Measurements from ENCODE around the gene ING4. TPM values are rescaled to one million over a fixed set of nuclear protein-coding genes. Genes with fewer than 3 reads are reported as not detected.

The ING4 gene
- total RNA-seq, 1 experiment from 2014 or later: 20.1 TPM

GRCh38 chr12:6652391-6652790 lies 10.5 kb downstream of the ING4 start:
- Histone ChIP-seq H3K4me1 (ENCODE audit: insufficient read depth, low read length) (no peaks in the 10 kb centered on the region), H4K5ac (ENCODE audit: insufficient read length, low read depth, low read length) (no peak overlapping the region), H3K27me3 (ENCODE audit: insufficient read depth, low read length) (no peaks in the 10 kb centered on the region), H4K8ac (replicated peaks; ENCODE audit: insufficient read length, low read depth, low read length) (no peak overlapping the region), H2AK5ac (ENCODE audit: insufficient read length, low read length) (no peak overlapping the region), H3K23me2 (ENCODE audit: insufficient read length, low read depth, low read length, poor library complexity, severe bottlenecking) (no peaks in the 10 kb centered on the region), H3K4me2 (ENCODE audit: insufficient read depth, insufficient read length, low read length) (no peak overlapping the region), H3K56ac (ENCODE audit: insufficient read length, low read depth, low read length) (no peak overlapping the region), H4K20me1 (ENCODE audit: control insufficient read depth, insufficient read depth, insufficient read length) (no peaks in the 10 kb centered on the region), H3K79me1 (ENCODE audit: insufficient read depth, low read depth, low read length, poor library complexity, severe bottlenecking) (no peaks in the 10 kb centered on the region), H3T11ph (ENCODE audit: low read length) (no peak overlapping the region), H3K23ac (ENCODE audit: insufficient read length, low read depth, low read length) (no peak overlapping the region), H2BK120ac (ENCODE audit: low read depth, low read length, poor library complexity, severe bottlenecking) (no peak overlapping the region), H3K9me3 (ENCODE audit: control insufficient read depth, low read depth, low read length) (no peaks in the 10 kb centered on the region), H2BK5ac (ENCODE audit: insufficient read length, low read length) (no peak overlapping the region), H3K14ac (ENCODE audit: insufficient read depth, low read length) (no peak overlapping the region), H3K18ac (ENCODE audit: insufficient read length, low read depth, low read length) (no peak overlapping the region), H3K4ac (ENCODE audit: low read depth, low read length) (no peak overlapping the region), H3K27ac (ENCODE audit: insufficient read length, low read depth, low read length) (no peak overlapping the region), H4K91ac (ENCODE audit: insufficient read length, low read depth, low read length) (no peak overlapping the region), H2BK12ac (ENCODE audit: insufficient read length, low read depth, low read length) (no peak overlapping the region), H2BK15ac (ENCODE audit: low read depth, low read length) (no peak overlapping the region), H3K79me2 (ENCODE audit: insufficient read depth, low read length) (no peaks in the 10 kb centered on the region), H2BK20ac (ENCODE audit: low read depth, low read length, poor library complexity, severe bottlenecking) (no peak overlapping the region), H3K9ac (ENCODE audit: extremely low read depth, insufficient read length, low read length) (no peak overlapping the region), H2AFZ (ENCODE audit: low read length) (no peak overlapping the region)
- H3K4me1 Mint-ChIP-seq: no peaks in the 10 kb centered on the region
- no peak overlapping the region; a peak in 1 of 5 replicates for H3K4me3 Mint-ChIP-seq
- no peaks in the 10 kb centered on the region for H3K9me3 Mint-ChIP-seq
- WGBS (ENCODE audit: extremely low coverage, insufficient read length, low lambda C conversion rate): no CpG with 5 or more reads among the region's 12 CpGs
- TF ChIP-seq CTCF (conservative IDR thresholded peaks at IDR 0.05): no peak; the same call in 1 of the 3 replicates
- no peak overlapping the region for H3K27ac Mint-ChIP-seq
- peaks cover 12 to 61% (median 46%) of the 10 kb centered on the region in 3 experiments for H3K36me3 Mint-ChIP-seq (ENCODE audit: insufficient read depth in 1 of 3, low read depth in 3 of 3)
- no peak for DNase-seq
- no peaks in the 10 kb centered on the region for H3K27me3 Mint-ChIP-seq (ENCODE audit: low read depth)

All from H9 (cell line).